ENCODE results near the gene CCDC179.

Gene CCDC179

GRCh38 chr11:22807855-22808570 lies 52.3 kb downstream of the CCDC179 start:
- DNase-seq = no peak

GRCh38 chr11:22807391-22807790 lies 52.9 kb downstream of the CCDC179 start:
- DNase-seq = no peak

- no peak for DNase-seq
Observed at GRCh38 chr11:22802861-22803260, 57.4 kb downstream of the CCDC179 start.

- no peak for DNase-seq
Observed at GRCh38 chr11:22800482-22800881, 59.8 kb downstream of the CCDC179 start.

GRCh38 chr11:22798901-22799300 lies 61.4 kb downstream of the CCDC179 start:
- DNase-seq = no peak

GRCh38 chr11:22797047-22797446 lies 63.2 kb downstream of the CCDC179 start:
- DNase-seq = no peak

All from CD4-positive, alpha-beta T cell treated with Interleukin-10 for 1 hour (primary cell).